ENCODE measurements around the gene FOSL1.
A peak's percentile ranks its signal among the peaks of the same experiment; 100 is the strongest.

Gene FOSL1

DNA sequence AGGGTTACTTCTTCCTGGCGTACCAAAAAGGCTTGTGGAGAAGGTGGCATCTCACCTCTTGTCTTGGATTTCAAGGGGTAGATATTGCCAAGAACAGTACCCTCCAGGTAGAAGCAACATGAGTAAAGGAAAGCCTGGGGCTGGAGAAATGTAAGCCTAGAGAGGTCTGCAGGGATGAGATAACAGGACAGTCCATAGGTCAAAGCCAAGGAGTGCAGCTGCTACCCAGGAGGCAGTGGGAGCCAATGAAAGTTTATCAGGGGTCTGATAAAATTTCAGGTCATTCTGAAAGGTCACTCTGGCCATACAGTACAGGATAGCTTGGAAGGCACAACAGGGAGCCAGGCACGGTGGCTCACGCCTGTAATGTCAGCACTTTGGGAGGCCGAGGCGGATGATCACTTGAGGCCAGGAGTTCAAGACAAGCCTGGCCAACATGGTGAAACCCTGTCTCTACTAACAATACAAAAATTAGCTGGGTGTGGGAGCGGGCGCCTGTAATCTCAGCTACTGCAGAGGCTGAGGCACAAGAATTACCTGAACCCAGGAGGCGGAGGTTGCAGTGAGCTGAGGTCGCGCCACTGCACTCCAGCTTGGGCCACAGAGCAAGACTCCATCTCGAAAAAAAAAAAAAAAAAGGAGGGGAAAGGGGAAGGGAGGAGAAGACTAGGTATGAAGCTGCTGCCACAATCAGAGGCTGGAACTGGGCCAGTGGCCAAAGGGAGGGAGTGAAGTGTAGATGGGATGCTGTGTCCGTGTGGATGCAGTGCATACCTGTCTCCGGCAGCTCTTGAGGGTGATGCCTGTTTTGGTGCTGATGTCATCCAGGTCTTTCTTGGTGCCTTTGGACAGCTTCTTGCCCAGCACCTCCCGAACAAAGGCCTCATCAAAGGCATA, 13.1 kb downstream of the FOSL1 start:
- Histone ChIP-seq H3K4me2 (ENCODE audit: low read length) (peak overlapping the region; percentile 100), H3F3A (ENCODE audit: insufficient read depth, low read length) (peaks cover 5% of the 10 kb centered on the region), H3K9me3 (ENCODE audit: low read length) (no peaks in the 10 kb centered on the region), H3K9ac (ENCODE audit: low read length) (peak overlapping the region; percentile 90), H3K27me3 (ENCODE audit: insufficient read depth, low read length) (no peaks in the 10 kb centered on the region), H3K4me1 (ENCODE audit: insufficient read depth, low read length, severe bottlenecking) (peaks cover 46% of the 10 kb centered on the region), H2AFZ (ENCODE audit: low read length) (no peak overlapping the region), H3K4me3 (ENCODE audit: low read depth, low read length, poor library complexity, severe bottlenecking) (peak overlapping the region; percentile 98), H3K36me3 (ENCODE audit: insufficient read depth, low read length) (peaks cover 41% of the 10 kb centered on the region), H3K9me2 (ENCODE audit: low read depth, low read length) (no peaks in the 10 kb centered on the region), H3K27ac (ENCODE audit: low read depth, low read length, poor library complexity, severe bottlenecking) (peak overlapping the region; percentile 28), H3K79me2 (ENCODE audit: insufficient read depth, low read length) (no peaks in the 10 kb centered on the region), H4K20me1 (ENCODE audit: insufficient read depth, low read length) (no peaks in the 10 kb centered on the region)
- no peak for TF ChIP-seq EZH2 (IDR thresholded peaks at IDR 0.05; ENCODE audit: borderline replicate concordance, low read length)
- TF ChIP-seq, protein P1, sequence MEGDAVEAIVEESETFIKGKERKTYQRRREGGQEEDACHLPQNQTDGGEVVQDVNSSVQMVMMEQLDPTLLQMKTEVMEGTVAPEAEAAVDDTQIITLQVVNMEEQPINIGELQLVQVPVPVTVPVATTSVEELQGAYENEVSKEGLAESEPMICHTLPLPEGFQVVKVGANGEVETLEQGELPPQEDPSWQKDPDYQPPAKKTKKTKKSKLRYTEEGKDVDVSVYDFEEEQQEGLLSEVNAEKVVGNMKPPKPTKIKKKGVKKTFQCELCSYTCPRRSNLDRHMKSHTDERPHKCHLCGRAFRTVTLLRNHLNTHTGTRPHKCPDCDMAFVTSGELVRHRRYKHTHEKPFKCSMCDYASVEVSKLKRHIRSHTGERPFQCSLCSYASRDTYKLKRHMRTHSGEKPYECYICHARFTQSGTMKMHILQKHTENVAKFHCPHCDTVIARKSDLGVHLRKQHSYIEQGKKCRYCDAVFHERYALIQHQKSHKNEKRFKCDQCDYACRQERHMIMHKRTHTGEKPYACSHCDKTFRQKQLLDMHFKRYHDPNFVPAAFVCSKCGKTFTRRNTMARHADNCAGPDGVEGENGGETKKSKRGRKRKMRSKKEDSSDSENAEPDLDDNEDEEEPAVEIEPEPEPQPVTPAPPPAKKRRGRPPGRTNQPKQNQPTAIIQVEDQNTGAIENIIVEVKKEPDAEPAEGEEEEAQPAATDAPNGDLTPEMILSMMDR (IDR thresholded peaks at IDR 0.05; ENCODE audit: low read length), result no peak

DNA sequence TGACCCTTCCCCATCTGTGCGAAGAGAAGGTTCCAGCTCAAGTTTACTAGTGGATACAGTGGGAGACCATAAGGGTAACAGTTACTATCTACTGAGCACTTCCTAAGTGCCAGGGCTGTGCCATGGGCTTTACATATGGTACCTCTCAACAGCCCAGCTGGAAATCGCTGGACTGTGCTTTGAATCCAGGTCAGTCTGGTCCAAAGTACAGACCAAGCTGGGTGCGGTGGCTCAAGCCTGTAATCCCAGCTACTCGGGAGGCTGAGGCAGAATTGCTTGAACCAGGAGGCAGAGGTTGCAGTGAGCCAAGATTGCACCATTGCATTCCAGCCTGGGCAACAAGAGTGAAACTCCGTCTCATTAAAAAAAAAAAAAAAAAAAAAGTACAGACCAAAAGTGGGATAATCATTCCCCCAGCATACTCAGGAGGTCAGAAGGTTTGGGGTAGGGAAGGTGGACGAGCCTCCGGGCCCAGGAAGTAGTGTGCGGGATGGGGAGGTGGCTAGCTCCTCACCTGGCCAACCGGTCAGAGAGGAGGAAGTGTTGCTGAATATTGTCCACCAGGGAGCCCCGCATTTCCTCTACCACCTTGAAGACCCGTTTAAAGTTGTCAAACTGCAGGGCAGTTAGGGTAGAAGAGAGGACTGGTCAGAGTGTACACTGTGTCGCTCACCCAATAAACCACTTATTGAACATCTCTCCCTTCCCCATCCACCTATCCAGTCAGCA, 14.2 kb downstream of the FOSL1 start:
- Histone ChIP-seq H3K36me3 (ENCODE audit: insufficient read depth, low read length) (peaks cover 43% of the 10 kb centered on the region), H3K9ac (ENCODE audit: low read length) (no peak overlapping the region), H4K20me1 (ENCODE audit: insufficient read depth, low read length) (no peaks in the 10 kb centered on the region), H3K79me2 (ENCODE audit: insufficient read depth, low read length) (no peaks in the 10 kb centered on the region), H2AFZ (ENCODE audit: low read length) (no peak overlapping the region), H3F3A (ENCODE audit: insufficient read depth, low read length) (peaks cover 5% of the 10 kb centered on the region), H3K9me2 (ENCODE audit: low read depth, low read length) (no peaks in the 10 kb centered on the region), H3K4me3 (ENCODE audit: low read depth, low read length, poor library complexity, severe bottlenecking) (no peak overlapping the region), H3K27me3 (ENCODE audit: insufficient read depth, low read length) (no peaks in the 10 kb centered on the region), H3K4me2 (ENCODE audit: low read length) (no peak overlapping the region), H3K9me3 (ENCODE audit: low read length) (no peaks in the 10 kb centered on the region), H3K4me1 (ENCODE audit: insufficient read depth, low read length, severe bottlenecking) (peaks cover 38% of the 10 kb centered on the region), H3K27ac (ENCODE audit: low read depth, low read length, poor library complexity, severe bottlenecking) (no peak overlapping the region)
- TF ChIP-seq, protein P1 (IDR thresholded peaks at IDR 0.05; ENCODE audit: low read length), result no peak
- TF ChIP-seq EZH2 (IDR thresholded peaks at IDR 0.05; ENCODE audit: borderline replicate concordance, low read length), result no peak

DNA sequence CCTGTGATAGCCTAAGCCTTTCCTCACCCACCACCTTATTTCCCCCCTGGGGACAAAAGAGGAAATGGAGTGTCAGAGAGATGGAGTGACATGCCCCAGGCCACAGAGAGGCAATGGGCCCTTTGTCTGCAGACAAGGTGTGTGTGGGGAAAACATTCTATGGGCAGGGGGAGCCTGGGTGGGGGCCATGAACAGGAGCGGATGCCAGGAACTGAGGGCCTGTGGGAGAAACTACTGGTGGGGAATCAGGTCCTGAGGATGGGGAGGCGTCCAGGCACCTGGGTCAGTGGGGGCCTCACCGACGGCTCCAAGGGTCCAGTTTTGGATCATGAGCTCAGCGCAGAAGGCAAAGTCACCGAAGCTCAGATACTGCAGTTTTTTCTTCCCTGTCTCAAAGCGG, 15.0 kb downstream of the FOSL1 start:
- Histone ChIP-seq H3K9me2 (ENCODE audit: low read depth, low read length) (no peaks in the 10 kb centered on the region), H3K4me2 (ENCODE audit: low read length) (no peak overlapping the region), H3K79me2 (ENCODE audit: insufficient read depth, low read length) (no peaks in the 10 kb centered on the region), H3K4me1 (ENCODE audit: insufficient read depth, low read length, severe bottlenecking) (peaks cover 37% of the 10 kb centered on the region), H3K9ac (ENCODE audit: low read length) (no peak overlapping the region), H3K36me3 (ENCODE audit: insufficient read depth, low read length) (peaks cover 43% of the 10 kb centered on the region), H3K4me3 (ENCODE audit: low read depth, low read length, poor library complexity, severe bottlenecking) (no peak overlapping the region), H3F3A (ENCODE audit: insufficient read depth, low read length) (peaks cover 5% of the 10 kb centered on the region), H3K27me3 (ENCODE audit: insufficient read depth, low read length) (no peaks in the 10 kb centered on the region), H3K9me3 (ENCODE audit: low read length) (no peaks in the 10 kb centered on the region), H4K20me1 (ENCODE audit: insufficient read depth, low read length) (no peaks in the 10 kb centered on the region), H3K27ac (ENCODE audit: low read depth, low read length, poor library complexity, severe bottlenecking) (no peak overlapping the region), H2AFZ (ENCODE audit: low read length) (no peak overlapping the region)
- no peak for TF ChIP-seq EZH2 (IDR thresholded peaks at IDR 0.05; ENCODE audit: borderline replicate concordance, low read length)
- TF ChIP-seq, protein P1 (IDR thresholded peaks at IDR 0.05; ENCODE audit: low read length), result no peak
